ENCODE measurements around the gene ZNF48. TPM values are rescaled to one million over a fixed set of nuclear protein-coding genes. Genes with fewer than 3 reads are reported as not detected.

The ZNF48 gene
- total RNA-seq, 1 donor from 2014 or later = 40.4 TPM

DNA sequence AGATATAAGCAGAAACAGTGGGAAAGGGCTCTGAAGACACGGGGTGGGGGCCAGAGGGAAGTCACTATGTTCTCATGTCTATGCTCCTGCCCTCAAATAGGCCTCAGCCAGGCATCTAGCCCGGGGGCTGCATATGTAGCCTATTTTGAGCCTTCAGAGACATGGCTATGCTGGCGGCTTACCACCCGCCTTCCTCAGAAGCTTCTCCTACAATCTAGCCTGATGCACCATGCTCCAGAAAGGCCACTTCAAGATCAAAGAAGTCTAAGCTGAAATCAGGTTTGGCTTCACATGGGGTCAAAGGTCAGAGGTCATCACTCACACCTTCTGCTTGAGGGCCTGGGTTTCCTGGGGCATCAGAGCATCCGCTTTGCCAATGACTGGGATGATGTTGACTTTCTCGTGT is 14.4 kb upstream of the ZNF48 start:
- H3K4me3 Mint-ChIP-seq (ENCODE audit: unreplicated experiment) = no peak overlapping the region

DNA sequence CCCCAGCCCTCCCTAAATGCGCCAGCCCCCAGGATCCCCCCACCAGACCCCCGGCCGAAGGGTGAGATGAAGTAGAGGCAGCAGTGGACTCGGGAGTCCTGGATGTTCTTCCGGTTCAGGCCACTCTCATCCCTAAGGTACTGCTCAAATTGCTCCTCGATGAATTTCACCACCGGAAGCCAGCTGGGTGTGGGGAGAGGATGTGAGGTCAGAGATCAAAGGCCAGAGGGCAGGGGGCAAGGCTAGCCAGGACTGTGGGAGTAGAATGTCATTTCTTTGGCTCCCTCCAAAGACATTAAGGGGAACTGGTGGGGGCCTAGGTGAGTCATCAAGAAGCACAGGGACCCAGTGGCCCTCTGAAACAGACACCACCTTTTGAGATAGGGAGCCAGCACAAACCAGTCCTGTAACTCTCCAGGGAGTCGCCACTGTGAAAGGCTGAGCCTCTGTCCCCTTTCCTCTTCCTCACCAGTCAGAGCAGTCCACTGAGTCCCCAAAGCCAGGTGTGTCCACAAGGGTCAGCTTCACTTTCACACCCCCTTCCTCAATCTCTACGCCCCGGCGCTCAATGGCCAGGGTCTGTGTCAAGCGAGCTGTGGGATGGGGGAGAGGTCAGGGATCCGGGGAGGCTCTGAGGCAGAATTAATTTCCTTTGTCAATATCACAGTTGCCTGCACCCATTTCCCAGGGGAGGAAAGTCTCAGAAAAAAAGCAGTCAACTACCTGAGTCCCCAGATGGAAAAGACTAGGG is 13.8 kb upstream of the ZNF48 start:
- TF ChIP-seq, protein P1, sequence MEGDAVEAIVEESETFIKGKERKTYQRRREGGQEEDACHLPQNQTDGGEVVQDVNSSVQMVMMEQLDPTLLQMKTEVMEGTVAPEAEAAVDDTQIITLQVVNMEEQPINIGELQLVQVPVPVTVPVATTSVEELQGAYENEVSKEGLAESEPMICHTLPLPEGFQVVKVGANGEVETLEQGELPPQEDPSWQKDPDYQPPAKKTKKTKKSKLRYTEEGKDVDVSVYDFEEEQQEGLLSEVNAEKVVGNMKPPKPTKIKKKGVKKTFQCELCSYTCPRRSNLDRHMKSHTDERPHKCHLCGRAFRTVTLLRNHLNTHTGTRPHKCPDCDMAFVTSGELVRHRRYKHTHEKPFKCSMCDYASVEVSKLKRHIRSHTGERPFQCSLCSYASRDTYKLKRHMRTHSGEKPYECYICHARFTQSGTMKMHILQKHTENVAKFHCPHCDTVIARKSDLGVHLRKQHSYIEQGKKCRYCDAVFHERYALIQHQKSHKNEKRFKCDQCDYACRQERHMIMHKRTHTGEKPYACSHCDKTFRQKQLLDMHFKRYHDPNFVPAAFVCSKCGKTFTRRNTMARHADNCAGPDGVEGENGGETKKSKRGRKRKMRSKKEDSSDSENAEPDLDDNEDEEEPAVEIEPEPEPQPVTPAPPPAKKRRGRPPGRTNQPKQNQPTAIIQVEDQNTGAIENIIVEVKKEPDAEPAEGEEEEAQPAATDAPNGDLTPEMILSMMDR (IDR thresholded peaks at IDR 0.05; ENCODE audit: unreplicated experiment) = no peak
- Mint-ChIP-seq H3K4me3 (ENCODE audit: unreplicated experiment) (no peak overlapping the region), H3K27ac (ENCODE audit: unreplicated experiment) (no peak overlapping the region), H3K36me3 (ENCODE audit: low read depth, unreplicated experiment) (peaks cover 4% of the 10 kb centered on the region), H3K9me3 (ENCODE audit: unreplicated experiment) (no peaks in the 10 kb centered on the region), H3K4me1 (ENCODE audit: unreplicated experiment) (peaks cover 14% of the 10 kb centered on the region), H3K27me3 (ENCODE audit: unreplicated experiment) (peaks cover 6% of the 10 kb centered on the region)
- DNase-seq (ENCODE audit: low spot score) = no peak

More for the DNA sequence above, 14.4 kb upstream of the ZNF48 start:
- H3K36me3 Mint-ChIP-seq (ENCODE audit: low read depth, unreplicated experiment) = peaks cover 4% of the 10 kb centered on the region
- H3K9me3 Mint-ChIP-seq (ENCODE audit: unreplicated experiment) = no peaks in the 10 kb centered on the region
- DNase-seq (ENCODE audit: low spot score) = no peak
- H3K27ac Mint-ChIP-seq (ENCODE audit: unreplicated experiment) = no peak overlapping the region
- TF ChIP-seq, protein P1 (IDR thresholded peaks at IDR 0.05; ENCODE audit: unreplicated experiment) = no peak
- peaks cover 14% of the 10 kb centered on the region for H3K4me1 Mint-ChIP-seq (ENCODE audit: unreplicated experiment)
- H3K27me3 Mint-ChIP-seq (ENCODE audit: unreplicated experiment) = peaks cover 6% of the 10 kb centered on the region

DNA sequence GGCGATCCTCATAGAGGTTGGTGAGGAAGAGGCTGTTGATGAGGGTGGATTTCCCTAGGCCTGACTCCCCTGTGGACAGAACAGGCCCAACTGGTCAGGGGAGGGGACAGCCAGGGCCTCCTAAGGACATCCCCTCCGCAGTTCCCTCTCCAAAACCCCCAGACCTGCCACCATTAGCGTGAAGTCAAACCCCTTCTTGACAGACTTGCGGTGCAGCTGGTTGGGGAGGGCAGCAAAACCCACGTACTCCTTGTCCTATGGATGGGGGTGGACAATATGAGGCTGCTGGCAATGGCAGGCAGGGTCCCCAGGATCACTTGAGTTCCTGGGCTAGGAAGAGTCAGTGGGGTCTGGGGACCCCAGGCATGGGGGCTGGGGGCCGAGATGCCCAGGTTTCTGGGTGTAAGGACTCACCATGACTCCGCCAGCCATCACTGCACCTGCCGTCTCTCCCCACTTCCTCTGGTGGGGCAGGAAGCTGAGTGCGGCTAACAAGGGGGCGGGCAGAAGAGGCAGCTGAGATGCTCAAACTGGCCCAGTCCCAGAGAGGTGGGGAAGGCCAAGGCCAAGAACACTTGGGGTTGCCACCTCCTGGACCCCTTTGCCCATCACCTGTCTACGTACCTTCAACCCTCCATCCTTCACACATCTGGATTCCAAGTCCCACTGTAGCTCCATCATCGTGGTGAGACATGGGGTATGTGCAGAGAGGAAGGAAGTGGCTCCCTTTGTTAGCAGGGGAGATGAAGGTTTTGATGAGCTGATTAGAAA is 12.9 kb upstream of the ZNF48 start, which contains the start of gene SEPTIN1:
SEPTIN1 (minus strand) TSS at position 451 of the 771 bp plus-strand sequence; CDS start at position 432, 19 bp downstream.
- no peak for DNase-seq (ENCODE audit: low spot score)
- TF ChIP-seq, protein P1 (IDR thresholded peaks at IDR 0.05; ENCODE audit: unreplicated experiment) = no peak
- Mint-ChIP-seq H3K4me1 (ENCODE audit: unreplicated experiment) (peaks cover 10% of the 10 kb centered on the region), H3K27ac (ENCODE audit: unreplicated experiment) (peak within 1 kb of the TSS; percentile 31), H3K27me3 (ENCODE audit: unreplicated experiment) (peaks cover 4% of the 10 kb centered on the region), H3K9me3 (ENCODE audit: unreplicated experiment) (no peaks in the 10 kb centered on the region), H3K4me3 (ENCODE audit: unreplicated experiment) (no peak within 1 kb of the TSS), H3K36me3 (ENCODE audit: low read depth, unreplicated experiment) (peaks cover 4% of the 10 kb centered on the region)

DNA sequence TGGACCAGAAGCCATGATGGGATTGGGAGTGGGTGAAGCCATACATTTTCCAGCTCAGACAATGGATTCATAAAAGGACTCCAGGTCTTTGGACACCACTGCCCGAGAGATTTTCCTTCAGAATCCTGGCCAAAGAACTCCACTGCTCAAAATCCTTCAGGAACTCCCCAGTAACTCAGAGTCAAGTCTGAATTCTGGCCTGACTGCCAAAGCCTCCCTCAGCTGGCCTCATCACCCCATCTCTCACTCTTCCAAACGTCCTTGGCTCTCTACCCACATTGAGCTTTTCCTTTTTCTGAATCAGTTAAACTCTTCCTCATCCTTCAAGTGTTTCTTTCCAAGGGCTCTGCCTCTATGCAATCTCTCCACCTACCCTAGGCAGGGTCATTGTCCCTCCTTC is 11.7 kb upstream of the ZNF48 start:
- H3K4me3 Mint-ChIP-seq (ENCODE audit: unreplicated experiment) = no peak overlapping the region
- peak overlapping the region; percentile 24 for H3K27ac Mint-ChIP-seq (ENCODE audit: unreplicated experiment)
- no peaks in the 10 kb centered on the region for H3K9me3 Mint-ChIP-seq (ENCODE audit: unreplicated experiment)
- H3K27me3 Mint-ChIP-seq (ENCODE audit: unreplicated experiment) = peaks cover 3% of the 10 kb centered on the region
- H3K4me1 Mint-ChIP-seq (ENCODE audit: unreplicated experiment) = peaks cover 9% of the 10 kb centered on the region
- DNase-seq (ENCODE audit: low spot score) = no peak
- peaks cover 4% of the 10 kb centered on the region for H3K36me3 Mint-ChIP-seq (ENCODE audit: low read depth, unreplicated experiment)
- TF ChIP-seq, protein P1 (IDR thresholded peaks at IDR 0.05; ENCODE audit: unreplicated experiment) = no peak
